HepG2 (cell line): ENCODE measurements around the gene C2orf78. TPM values are rescaled to one million over a fixed set of nuclear protein-coding genes. Genes with fewer than 3 reads are reported as not detected.

Experiments
- ATAC-seq: fragments of 200-7000 bp; cut with Tn5 transposase; 3 replicates; pipeline ENCODE4 v1.9.1; 2020; ENCODE audit warnings: mild to moderate bottlenecking, moderate library complexity
- BruUV-seq: library from RNA; stranded (reverse); fragments of 400-500 nt; replicated peaks from 2 replicates; lab custom pipeline; 2021; lab: Mats Ljungman, UMichigan
- CTCF ChIA-PET: fragments of 300-600 bp; formaldehyde crosslinking; extraction: SDS; loops from one replicate; lab custom pipeline; 2021; ENCODE audit warnings: low total read pairs, inconsistent platforms, low intra/inter-chr PET ratio; lab: Yijun Ruan, JAX
- POLR2A ChIA-PET: fragments of 350-600 bp; sonication (Branson Sonifier 250); formaldehyde crosslinking; loops from one replicate; lab custom pipeline; 2020; ENCODE audit warnings: antibody characterized with exemption, inconsistent platforms; lab: Yijun Ruan, JAX
- DNase-seq: peaks from one replicate; pipeline ENCODE4 v3.0.0-alpha.2; 2015; ENCODE audit warnings: low spot score
- FAIRE-seq: peaks from 3 replicates; lab custom pipeline; 2011; peaks lifted over from hg19 to GRCh38; lab: Jason Lieb, UNC
- H2AFZ ChIP-seq: one replicate; pipeline ENCODE4 v1.6.1; 2011; ENCODE audit warnings: low read length, inconsistent platforms
- H3K27ac ChIP-seq: fragments of 300-600 bp; 3 replicates; pipeline ENCODE4 v1.8.0; 2011; ENCODE audit warnings: mixed run types, mild to moderate bottlenecking, mixed read lengths, low read length, inconsistent platforms; ENCODE audit not compliant: insufficient read depth; ENCODE audit errors: extremely low read length
- H3K27me3 ChIP-seq, 2 experiments: fragments of 200-600 bp in 1 of 2; 2 replicates in 1 of 2; 3 replicates in 1 of 2; pipeline versions ENCODE4 v1.6.0 to v1.8.0; 2011; ENCODE audit warnings: low read length in 2 of 2, mild to moderate bottlenecking in 2 of 2, moderate library complexity in 2 of 2, inconsistent platforms in 1 of 2; ENCODE audit not compliant: insufficient read depth in 2 of 2, control insufficient read depth in 1 of 2
- H3K36me3 ChIP-seq, 2 experiments: fragments of 200-600 bp in 1 of 2; replicated peaks in 1 of 2; 2 replicates in 1 of 2; 3 replicates in 1 of 2; pipeline versions ENCODE4 v1.5.1 to v1.8.0; 2011; ENCODE audit warnings: low read length in 2 of 2, inconsistent platforms in 1 of 2; ENCODE audit not compliant: insufficient read depth in 2 of 2, control insufficient read depth in 1 of 2
- H3K4me1 ChIP-seq: 2 replicates; pipeline ENCODE4 v1.5.1; 2012; ENCODE audit warnings: low read length, inconsistent platforms; ENCODE audit not compliant: insufficient read depth
- H3K4me2 ChIP-seq: 2 replicates; pipeline ENCODE4 v1.6.0; 2011; ENCODE audit warnings: low read depth, low read length, inconsistent platforms
- H3K4me3 ChIP-seq, 3 experiments: fragments of 200-600 bp in 1 of 3; sonication (generic), shearing (Covaris generic) in 1 of 3; replicated peaks in 1 of 3; 2 replicates each; pipeline ENCODE4 v1.5.1; 2011 to 2016; ENCODE audit warnings: low read length in 3 of 3, inconsistent platforms in 2 of 3, low read depth in 2 of 3, mild to moderate bottlenecking in 2 of 3, control low read depth in 1 of 3, mixed read lengths in 1 of 3; ENCODE audit not compliant: insufficient read depth in 1 of 3
- H3K79me2 ChIP-seq: one replicate; pipeline ENCODE4 v1.6.1; 2011; ENCODE audit warnings: low read length, inconsistent platforms; ENCODE audit not compliant: insufficient read depth
- H3K9ac ChIP-seq: 2 replicates; pipeline ENCODE4 v1.6.0; 2011; ENCODE audit warnings: mild to moderate bottlenecking, low read depth, low read length, inconsistent platforms; ENCODE audit not compliant: insufficient read depth
- H3K9me3 ChIP-seq: 2 replicates; pipeline ENCODE4 v1.5.1; 2012; ENCODE audit warnings: mild to moderate bottlenecking, low read length
- H4K20me1 ChIP-seq: 2 replicates; pipeline ENCODE4 v1.6.0; 2011; ENCODE audit warnings: inconsistent platforms, mild to moderate bottlenecking, low read length, moderate library complexity; ENCODE audit not compliant: insufficient read depth
- DNMT3B ChIP-seq: conservative IDR thresholded peaks from 2 replicates; pipeline ENCODE4 v1.6.1; 2016; ENCODE audit warnings: missing biosample characterization, control low read depth
- GZF1 ChIP-seq: sonication (generic); formaldehyde crosslinking; IDR thresholded peaks from 2 replicates; pipeline ENCODE4 v1.5.1; 2020; ENCODE audit warnings: mild to moderate bottlenecking, missing genetic modification reagents
- IRF2 ChIP-seq: IDR thresholded peaks from 2 replicates; pipeline ENCODE4 v1.6.1; 2018; ENCODE audit warnings: missing genetic modification reagents, missing compliant biosample characterization
- MAZ ChIP-seq, 2 experiments: sonication (generic) in 1 of 2; formaldehyde crosslinking in 1 of 2; IDR thresholded peaks; 2 replicates each; pipeline versions ENCODE4 v1.5.0 to v1.6.1; 2012 to 2020; ENCODE audit warnings: low read depth in 2 of 2, mild to moderate bottlenecking in 2 of 2, borderline replicate concordance in 1 of 2, improper control_type of control experiment in 1 of 2, low read length in 1 of 2, missing genetic modification reagents in 1 of 2, moderate library complexity in 1 of 2
- PAXIP1 ChIP-seq: sonication (generic); formaldehyde crosslinking; conservative IDR thresholded peaks from 2 replicates; pipeline ENCODE4 v1.4.0; 2020; ENCODE audit warnings: mild to moderate bottlenecking, missing genetic modification reagents, moderate library complexity
- SMYD3 ChIP-seq: sonication (generic); formaldehyde crosslinking; IDR thresholded peaks from 2 replicates; pipeline ENCODE4 v1.8.1; 2023; ENCODE audit warnings: mild to moderate bottlenecking, missing genetic modification reagents
- SP5 ChIP-seq: IDR thresholded peaks from 2 replicates; pipeline ENCODE4 v1.6.1; 2016; ENCODE audit warnings: low read depth, borderline replicate concordance
- TFE3 ChIP-seq: IDR thresholded peaks from 2 replicates; pipeline ENCODE4 v1.6.1; 2016
- ZFP41 ChIP-seq: sonication (generic); formaldehyde crosslinking; IDR thresholded peaks from 2 replicates; pipeline ENCODE4 v1.4.0; 2020; ENCODE audit warnings: mild to moderate bottlenecking, missing genetic modification reagents, borderline replicate concordance
- ZNF136 ChIP-seq: sonication (generic); formaldehyde crosslinking; IDR thresholded peaks from 2 replicates; pipeline ENCODE4 v1.8.1; 2022; ENCODE audit warnings: low read depth, mild to moderate bottlenecking, moderate library complexity, missing genetic modification reagents
- ZNF253 ChIP-seq: sonication (generic); formaldehyde crosslinking; IDR thresholded peaks from 2 replicates; pipeline ENCODE4 v1.8.0; 2022; ENCODE audit warnings: mild to moderate bottlenecking, missing genetic modification reagents, borderline replicate concordance
- ZNF382 ChIP-seq: sonication (generic); formaldehyde crosslinking; IDR thresholded peaks from 2 replicates; pipeline ENCODE4 v1.5.0; 2020; ENCODE audit warnings: missing genetic modification reagents, mild to moderate bottlenecking, borderline replicate concordance
- ZNF547 ChIP-seq: sonication (generic); formaldehyde crosslinking; IDR thresholded peaks from 2 replicates; pipeline ENCODE4 v1.5.1; 2020; ENCODE audit warnings: mild to moderate bottlenecking, missing genetic modification reagents
- WGBS: methylation state at CpG from one replicate; pipeline ENCODE4 v1.1.6; 2017; ENCODE audit warnings: low lambda C conversion rate; 5-methylcytosine and 5-hydroxymethylcytosine counted together
- in situ Hi-C: cut with HindIII; loops from 2 replicates; pipeline ENCODE4 v1.10.0; 2017; ENCODE audit warnings: low pct_unique_long_range_greater_than_20kb; ENCODE audit not compliant: extremely low pct_ligation_motif_present
- intact Hi-C: fragments of 100-400 bp; cut with micrococcal nuclease; formaldehyde crosslinking; loops from one replicate; pipeline ENCODE4 v1.10.0; 2022; ENCODE audit not compliant: unreplicated experiment
- polyA plus RNA-seq, 8 experiments: library from polyadenylated mRNA; depleted of rRNA in 3 of 8; stranded (reverse) in 7 of 8; unstranded in 1 of 8; fragments of >200 nt; fragmentation: Illumina TruSeq in 4 of 8; extraction: Trizol in 4 of 8; gene quantifications; 2 replicates each; pipeline versions ENCODE4 v1.2.1 to v1.2.3, GENCODE V29; 2011 to 2016; ENCODE audit warnings: low read depth in 4 of 8, missing spikeins in 1 of 8, mixed read lengths in 1 of 8; ENCODE audit not compliant: insufficient read depth in 1 of 8
- total RNA-seq, 5 experiments: library from RNA; depleted of rRNA; stranded (reverse); fragments of >200 nt; fragmentation: Illumina TruSeq; extraction: Trizol; gene quantifications; 2 replicates each; pipeline ENCODE4 v1.2.3, GENCODE V29; 2016; ENCODE audit warnings: low read depth in 1 of 5
- TF ChIP-seq, protein P1 (sequence below): sonication (generic); formaldehyde crosslinking; IDR thresholded peaks from 2 replicates; pipeline ENCODE4 v1.4.0; 2020; ENCODE audit warnings: low read depth, mild to moderate bottlenecking, missing genetic modification reagents
- TF ChIP-seq, protein P2 (sequence below): sonication (generic); formaldehyde crosslinking; IDR thresholded peaks from 2 replicates; pipeline ENCODE4 v1.5.1; 2020; ENCODE audit warnings: mild to moderate bottlenecking, missing genetic modification reagents

C2orf78 gene
- total and polyA plus RNA-seq, 2 of the 13 experiments (the other 11 are each of a cell fraction or from before 2014, with no cell fraction given) = not detected

DNA sequence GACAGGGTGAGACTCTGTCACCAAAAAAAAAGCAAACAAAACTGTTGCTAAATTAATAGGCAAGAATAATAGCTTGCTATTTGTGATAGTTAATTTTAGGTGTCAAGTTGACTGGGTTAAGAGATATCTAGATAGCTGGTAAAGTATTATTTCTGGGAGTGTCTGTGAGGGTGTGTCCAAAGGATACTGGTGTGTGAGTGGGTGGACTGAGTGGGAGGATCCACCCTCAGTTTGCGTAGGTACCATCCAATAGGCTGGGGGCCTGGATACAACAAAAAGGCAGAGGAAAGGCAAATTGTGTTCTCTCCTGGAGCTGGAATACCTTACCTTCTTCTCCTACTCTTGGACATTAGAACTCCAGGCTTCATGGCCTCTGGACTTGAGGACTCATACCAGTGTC, 19.0 kb upstream of the C2orf78 start:
- peaks cover 27 to 86% of the 10 kb centered on the region in 2 experiments for H3K36me3 ChIP-seq
- no peak for DNase-seq
- H3K9ac ChIP-seq = no peak overlapping the region
- no peak for FAIRE-seq
- no peak for ATAC-seq
- H3K27me3 ChIP-seq = no peaks in the 10 kb centered on the region
- ChIA-PET POLR2A (interaction anchor here (0.6 kb wide), 1 partner anchor 655 kb away, joined by 4 read pairs; no protein-coding TSS in a partner anchor), CTCF (no interaction called here)
- H3K4me3 ChIP-seq = no peak overlapping the region
- no peaks in the 10 kb centered on the region for H3K4me1 ChIP-seq
- H3K79me2 ChIP-seq = no peaks in the 10 kb centered on the region
- WGBS = 90% methylated on average over 1 of the region's 1 CpG
- no peak overlapping the region for H2AFZ ChIP-seq
- no peaks in the 10 kb centered on the region; the same call in 1 of the 2 replicates for H4K20me1 ChIP-seq
- H3K27ac ChIP-seq = no peak overlapping the region
- in situ Hi-C loops = no loop called here
- no TSS peak for BruUV-seq
- H3K4me2 ChIP-seq = no peak overlapping the region
- intact Hi-C loops = no loop called here
- H3K9me3 ChIP-seq = no peaks in the 10 kb centered on the region
- TF ChIP-seq DNMT3B (CRISPR knock-in tag) (no peak), GZF1 (CRISPR knock-in tag) (no peak), ZNF547 (CRISPR knock-in tag) (no peak), ZNF382 (CRISPR knock-in tag) (no peak), SP5 (CRISPR knock-in tag) (no peak), ZNF136 (CRISPR knock-in tag) (no peak), MAZ (IDR thresholded peaks at IDR 0.05; ENCODE audit: borderline replicate concordance, low read depth, low read length) (no peak), MAZ (CRISPR knock-in tag; IDR thresholded peaks at IDR 0.05; ENCODE audit: low read depth) (no peak), ZFP41 (CRISPR knock-in tag) (no peak), IRF2 (CRISPR knock-in tag) (no peak), ZNF253 (CRISPR knock-in tag) (no peak), TFE3 (CRISPR knock-in tag) (no peak), SMYD3 (CRISPR knock-in tag) (no peak), PAXIP1 (no peak)
- TF ChIP-seq, protein P1, sequence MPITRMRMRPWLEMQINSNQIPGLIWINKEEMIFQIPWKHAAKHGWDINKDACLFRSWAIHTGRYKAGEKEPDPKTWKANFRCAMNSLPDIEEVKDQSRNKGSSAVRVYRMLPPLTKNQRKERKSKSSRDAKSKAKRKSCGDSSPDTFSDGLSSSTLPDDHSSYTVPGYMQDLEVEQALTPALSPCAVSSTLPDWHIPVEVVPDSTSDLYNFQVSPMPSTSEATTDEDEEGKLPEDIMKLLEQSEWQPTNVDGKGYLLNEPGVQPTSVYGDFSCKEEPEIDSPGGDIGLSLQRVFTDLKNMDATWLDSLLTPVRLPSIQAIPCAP (CRISPR knock-in tag) = no peak
- TF ChIP-seq, protein P2, sequence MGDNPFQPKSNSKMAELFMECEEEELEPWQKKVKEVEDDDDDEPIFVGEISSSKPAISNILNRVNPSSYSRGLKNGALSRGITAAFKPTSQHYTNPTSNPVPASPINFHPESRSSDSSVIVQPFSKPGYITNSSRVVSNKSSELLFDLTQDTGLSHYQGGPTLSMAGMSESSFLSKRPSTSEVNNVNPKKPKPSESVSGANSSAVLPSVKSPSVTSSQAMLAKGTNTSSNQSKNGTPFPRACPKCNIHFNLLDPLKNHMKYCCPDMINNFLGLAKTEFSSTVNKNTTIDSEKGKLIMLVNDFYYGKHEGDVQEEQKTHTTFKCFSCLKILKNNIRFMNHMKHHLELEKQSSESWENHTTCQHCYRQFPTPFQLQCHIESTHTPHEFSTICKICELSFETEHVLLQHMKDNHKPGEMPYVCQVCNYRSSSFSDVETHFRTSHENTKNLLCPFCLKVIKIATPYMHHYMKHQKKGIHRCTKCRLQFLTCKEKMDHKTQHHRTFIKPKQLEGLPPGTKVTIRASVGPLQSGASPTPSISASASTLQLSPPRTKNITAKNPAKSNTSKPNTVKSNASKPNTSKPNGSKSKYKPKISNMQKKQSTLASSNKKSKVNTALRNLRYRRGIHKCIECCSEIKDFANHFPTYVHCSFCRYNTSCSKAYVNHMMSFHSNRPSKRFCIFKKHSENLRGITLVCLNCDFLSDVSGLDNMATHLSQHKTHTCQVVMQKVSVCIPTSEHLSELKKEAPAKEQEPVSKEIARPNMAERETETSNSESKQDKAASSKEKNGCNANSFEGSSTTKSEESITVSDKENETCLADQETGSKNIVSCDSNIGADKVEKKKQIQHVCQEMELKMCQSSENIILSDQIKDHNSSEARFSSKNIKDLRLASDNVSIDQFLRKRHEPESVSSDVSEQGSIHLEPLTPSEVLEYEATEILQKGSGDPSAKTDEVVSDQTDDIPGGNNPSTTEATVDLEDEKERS (CRISPR knock-in tag) = no peak
